ENCODE data around the gene P3H4. TPM values are rescaled to one million over a fixed set of nuclear protein-coding genes. Genes with fewer than 3 reads are reported as not detected.
"Not testable (repeated sequence)": the region's sequence is repeated elsewhere in the genome, so short reads cannot be mapped to it uniquely, and the experiment has no call there.

The P3H4 gene
- total RNA-seq, 1 donor from 2014 or later: 42.5 TPM

DNA sequence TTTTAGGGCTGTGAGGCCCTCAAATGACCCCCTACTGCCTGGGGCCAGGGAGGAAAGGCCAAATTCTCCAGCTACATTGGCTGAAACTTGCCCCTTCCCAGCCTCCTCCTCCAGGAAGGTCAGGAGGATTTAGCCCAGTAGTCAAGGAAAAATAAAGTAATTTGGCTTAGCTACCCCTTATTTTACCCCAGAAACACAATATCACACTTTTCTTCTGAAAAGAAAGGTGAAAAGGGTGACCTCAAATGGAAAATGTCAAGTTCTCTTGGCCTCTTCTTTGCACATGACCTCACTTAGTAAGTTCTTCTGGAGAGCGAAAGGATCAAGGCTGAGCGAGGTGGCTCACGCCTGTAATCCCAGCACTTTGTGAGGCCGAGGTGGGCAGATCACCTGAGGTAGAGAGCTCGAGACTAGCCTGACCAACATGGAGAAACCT is 17.2 kb downstream of the P3H4 start:
- DNase-seq (ENCODE audit: low read depth): no peak

DNA sequence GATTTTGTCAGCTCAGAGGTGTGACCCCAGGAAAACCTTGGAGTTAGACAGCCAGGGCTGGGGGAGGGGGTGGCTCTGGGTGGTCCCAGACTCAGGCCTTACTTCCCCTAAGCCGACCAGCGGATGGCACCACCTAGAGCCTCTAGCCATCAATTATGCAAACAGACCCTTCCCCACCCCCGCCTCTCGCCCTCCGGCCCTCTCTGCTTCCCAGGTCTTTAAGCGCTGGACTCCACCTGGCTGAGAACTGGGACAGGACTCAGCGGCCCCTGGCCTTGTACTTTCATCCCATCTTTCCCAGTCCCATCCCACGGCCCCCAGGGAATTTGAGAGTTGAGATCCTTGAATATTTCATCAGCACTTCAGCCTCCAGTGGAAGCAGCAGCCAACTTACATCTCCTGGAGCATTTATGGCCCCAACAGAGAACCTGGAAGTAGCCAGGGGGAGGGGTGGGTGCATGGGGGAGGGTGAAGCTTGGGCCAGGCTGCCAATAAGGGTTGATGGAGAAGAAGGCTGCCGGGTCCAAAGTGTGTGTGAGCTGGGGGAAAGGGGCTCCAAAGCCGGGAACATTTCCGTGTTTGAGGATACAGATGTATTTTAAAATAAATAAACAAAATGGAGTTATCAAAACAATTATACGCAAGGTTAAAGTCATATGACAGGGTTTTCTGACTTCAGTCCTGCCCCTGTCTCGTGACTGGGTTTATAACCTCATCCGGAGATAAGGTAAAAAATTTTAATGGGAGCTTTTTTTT is 17.8 kb downstream of the P3H4 start:
- no peak for DNase-seq (ENCODE audit: low read depth)

DNA sequence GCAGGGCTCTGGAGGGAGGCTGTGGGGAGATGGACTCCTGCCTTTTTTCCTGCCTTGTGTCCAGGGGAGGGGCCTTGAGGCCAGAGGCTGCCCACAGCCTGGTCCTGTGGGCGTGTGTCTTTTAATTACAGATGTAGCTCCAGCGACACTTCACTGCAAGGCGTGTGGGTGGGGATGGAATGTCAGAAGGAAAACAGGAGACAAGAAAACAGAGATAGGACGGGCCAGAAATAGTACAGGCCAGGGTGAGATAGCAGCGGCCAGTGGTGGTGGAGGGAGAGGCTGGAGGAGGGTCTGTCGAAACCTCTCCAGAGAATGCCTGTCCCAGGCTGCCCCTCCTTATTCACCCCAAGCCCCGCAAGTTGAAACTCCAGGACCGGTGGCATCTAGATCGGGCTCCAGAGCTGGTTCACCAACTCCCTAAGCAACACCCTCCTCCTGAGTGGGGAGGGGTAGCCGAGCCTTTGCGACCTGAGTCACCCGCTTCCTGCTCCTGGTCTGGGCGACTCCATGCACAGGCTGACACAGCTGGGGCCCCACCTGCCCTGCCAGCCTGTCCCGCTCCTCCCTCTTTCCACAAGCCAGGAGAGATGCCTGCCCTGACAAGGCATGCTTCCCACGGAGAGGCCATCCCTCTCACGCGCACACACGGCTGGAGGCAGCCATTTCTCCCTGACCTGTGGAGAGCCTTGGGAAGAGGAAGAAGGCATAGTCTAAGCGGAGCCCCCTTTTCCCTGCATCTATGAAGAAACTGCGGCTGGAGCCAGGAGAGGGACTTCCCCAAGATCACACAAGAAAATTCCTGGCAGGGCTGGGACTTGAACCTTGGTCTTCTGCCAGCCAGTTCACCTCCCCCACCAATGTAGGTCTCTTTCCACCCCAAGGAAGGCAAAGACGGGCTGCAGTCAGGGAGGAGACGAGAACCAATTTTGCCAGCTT is 18.6 kb downstream of the P3H4 start:
- peak; percentile 84 for DNase-seq (ENCODE audit: low read depth)

DNA sequence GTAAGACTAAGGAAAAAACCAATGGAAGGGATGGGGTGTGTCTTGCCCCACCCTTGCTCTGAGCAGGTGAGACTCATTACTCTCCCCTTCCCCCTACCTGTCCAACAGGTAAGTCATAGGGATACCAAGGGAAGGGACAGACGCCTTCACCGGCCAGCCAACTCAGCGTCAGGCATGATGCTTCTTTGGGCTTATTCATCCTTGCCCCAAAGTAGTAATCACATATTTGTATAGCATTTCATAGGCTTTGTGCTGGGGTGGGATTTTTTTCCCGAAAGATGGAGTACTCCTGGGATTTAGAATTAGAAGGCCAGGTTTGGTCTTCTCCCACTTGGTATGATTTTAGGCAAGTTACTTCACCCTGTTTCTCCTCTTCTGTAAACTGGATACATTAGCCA is 24.7 kb downstream of the P3H4 start:
- DNase-seq (ENCODE audit: low read depth): no peak

DNA sequence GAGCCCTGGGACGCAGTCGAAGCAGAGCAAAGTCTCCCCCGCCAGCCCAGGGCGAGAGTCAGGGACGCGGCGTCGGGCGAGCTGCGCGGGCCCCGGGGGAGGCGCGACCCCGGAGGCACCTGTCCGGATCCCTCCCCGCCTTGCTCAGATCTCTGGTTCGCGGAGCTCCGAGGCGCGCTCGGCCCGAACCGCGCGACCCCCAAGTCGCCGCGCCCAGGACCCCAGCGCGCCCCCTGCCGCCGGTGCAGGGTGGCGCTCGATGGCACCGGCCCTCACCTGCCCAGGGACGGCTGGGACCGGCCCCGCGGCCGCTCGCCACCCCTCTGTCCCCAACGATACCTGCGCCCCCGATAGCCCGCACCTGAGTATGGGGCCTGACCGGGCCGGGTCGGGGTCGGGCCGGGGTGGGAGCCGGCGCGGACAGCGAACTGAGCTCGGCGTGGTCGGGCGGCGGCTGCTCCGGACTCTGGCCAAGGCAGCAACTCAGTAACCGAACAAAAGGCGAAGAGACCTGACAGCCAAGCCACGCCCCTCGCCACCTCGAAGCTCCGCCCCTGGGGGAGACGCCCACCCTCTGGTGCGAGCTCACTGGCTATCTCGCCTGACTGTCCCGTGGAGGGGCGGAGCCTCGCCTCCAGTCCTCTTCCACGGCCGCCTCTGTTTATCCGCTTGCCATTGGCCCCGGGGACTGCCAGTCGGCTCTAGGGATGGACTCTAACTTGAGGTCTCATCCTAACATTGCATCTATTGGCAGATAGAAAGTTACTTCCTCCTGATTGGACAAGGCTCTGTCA is 25.3 kb downstream of the P3H4 start, which contains the start of gene JUP:
JUP (minus strand) TSS at position 485 of the 794 bp plus-strand sequence. CDS start 14,857 bp downstream, outside the sequence.
- DNase-seq (ENCODE audit: low read depth): peak; percentile 99

DNA sequence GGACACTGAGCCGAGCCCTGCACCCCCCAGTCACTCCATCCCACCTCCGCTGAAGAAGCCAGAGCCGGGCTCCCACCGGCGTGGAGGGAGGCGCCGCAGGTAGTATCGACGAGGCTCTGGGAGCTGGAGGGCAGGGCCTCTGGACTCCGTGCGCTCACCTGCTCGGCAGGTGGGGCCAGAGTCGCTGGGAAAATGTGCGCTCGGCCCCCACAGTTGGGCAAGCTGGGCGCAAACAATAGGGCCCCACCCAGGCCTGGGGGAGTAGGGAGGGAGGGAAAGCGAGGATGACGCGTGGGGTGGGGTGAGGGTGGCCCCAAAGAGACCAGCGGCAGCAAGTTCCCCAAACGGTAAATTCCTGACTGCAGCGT is 25.9 kb downstream of the P3H4 start:
- no peak for DNase-seq (ENCODE audit: low read depth)

DNA sequence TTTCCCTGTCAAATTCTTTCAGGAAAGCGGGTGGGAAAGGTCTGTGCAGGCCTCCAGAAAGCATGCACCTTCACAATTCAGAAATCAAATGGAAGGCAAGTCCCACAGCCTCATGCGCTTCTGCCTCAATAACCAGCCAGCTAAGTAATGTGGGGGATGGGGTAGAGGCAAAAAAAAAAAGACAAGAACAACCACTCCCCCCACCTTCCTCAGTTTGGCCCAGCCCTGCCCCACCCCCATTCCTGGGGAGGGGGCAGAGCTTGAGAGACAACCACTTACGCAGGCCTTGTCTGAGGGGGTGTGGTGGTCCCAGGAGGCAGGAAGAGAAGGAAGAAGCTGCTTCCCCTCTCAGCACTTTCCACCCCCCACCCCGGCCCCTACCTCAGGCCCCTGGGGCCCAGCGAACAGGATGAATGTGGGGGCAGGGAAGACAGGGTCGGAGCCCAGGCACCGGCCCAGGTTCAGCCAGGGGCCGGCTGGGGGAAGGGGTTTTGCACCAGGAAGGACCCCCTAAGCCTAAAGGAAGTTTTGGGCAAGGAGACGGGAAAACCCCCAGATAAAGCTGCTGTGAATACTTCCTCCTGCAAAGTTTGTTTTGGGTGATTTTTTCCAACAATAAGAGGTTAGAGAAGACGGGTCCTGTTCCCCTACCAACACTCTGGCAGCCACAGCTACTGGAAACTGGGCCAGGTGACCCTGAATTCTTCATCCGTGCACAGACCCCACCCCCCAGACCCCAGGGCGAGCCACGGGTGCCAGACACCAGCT is 26.5 kb downstream of the P3H4 start:
- peak; percentile 41 for DNase-seq (ENCODE audit: low read depth)

DNA sequence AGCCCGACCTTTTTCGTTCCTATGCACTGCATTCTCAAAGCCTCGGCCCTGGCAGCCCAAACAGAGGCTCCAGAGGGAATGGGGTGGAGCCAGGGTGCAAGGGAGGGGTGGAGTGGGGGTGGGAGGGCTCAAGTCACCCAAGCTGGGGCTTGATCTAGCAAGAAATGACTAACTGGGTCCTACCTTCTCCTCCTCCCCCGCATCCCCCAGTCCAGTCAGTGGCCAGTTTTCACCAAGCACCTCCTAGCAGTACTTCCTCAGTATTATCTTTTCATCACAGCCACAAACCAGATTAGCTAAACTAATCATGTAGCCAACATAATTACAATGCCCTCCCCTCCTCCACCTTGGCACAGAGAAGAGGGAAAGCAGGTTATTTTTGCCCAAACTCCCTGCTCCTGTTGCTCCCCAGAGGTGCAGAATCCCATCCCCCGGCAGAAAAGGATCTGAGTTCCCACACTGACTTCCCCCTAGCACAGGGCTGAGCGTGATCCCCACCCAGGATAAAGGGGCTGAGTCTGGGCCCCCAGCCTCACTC is 27.5 kb downstream of the P3H4 start:
- peak; percentile 95 for DNase-seq (ENCODE audit: low read depth)

DNA sequence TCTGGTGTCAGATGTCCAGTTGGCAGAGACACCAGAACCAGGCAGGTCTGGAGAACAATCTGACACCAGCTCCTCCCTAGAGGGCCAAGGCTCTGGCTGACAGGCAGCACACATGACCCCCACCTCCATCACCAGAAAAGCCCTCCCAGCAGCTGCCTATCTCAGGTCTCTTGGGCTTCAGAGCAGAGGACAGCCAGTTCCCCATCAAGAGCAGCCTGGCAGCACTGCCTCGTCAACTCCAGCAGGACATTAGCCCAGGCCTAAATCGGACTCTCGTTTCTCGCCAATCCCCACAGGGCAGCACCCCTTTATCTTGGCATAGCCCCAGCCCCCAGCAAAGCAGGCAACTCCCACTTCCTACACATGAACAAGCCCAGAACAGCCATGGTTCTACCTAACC is 29.6 kb downstream of the P3H4 start:
- DNase-seq (ENCODE audit: low read depth): no peak

DNA sequence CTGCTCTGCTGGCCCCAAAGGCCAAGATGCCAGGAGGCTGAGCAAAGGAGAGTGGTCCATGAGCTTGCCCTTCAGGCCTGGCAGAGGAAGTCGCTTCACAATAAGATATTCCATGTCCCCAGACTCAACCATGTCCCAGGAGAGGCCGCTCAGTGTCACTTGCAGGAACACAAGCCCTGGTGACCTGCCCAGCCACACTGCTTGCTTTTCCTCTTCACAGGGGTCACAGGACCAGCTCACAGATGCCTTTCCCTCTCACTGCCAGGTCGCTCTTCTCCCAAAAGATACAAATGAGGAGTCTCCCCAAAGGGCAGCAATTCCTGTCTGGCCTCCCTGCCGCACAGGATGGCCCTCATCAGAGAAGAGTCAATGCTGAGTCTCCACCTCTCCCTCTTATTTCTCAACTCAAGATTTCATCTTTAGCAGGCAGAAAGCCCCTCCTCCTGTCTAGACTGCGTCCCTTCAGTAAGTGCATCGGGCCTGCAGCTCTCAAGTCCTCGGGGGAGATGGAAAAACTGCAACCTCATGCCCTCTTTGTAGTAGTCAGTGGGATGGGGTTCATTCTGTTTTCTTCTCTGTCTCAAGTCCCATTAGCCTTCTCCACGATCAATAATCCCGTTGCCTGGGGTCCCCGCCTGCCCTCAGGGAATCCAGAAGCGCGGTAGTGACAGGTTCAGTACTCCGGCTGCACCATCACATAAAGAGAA is 30.2 kb downstream of the P3H4 start:
- no peak for DNase-seq (ENCODE audit: low read depth)

DNA sequence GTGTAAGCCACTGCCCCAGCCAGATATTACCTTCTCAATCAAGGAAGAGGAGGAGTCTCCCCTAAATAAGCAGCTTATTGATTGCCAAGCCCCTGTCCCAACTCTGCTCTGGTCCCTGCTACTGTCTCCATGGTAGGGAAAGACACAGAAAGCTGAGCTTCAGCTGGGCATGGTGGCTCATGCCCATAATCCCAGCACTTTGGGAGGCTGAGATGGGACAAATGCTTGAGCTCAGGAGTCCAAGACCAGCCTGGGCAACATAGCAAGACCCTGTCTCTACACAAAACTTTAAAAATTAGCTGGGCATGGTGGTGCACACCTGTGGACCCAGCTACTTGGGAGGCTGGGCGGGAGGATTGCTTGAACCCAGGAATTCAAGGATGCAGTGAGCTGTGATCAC is 31.8 kb downstream of the P3H4 start:
- DNase-seq (ENCODE audit: low read depth): no peak

DNA sequence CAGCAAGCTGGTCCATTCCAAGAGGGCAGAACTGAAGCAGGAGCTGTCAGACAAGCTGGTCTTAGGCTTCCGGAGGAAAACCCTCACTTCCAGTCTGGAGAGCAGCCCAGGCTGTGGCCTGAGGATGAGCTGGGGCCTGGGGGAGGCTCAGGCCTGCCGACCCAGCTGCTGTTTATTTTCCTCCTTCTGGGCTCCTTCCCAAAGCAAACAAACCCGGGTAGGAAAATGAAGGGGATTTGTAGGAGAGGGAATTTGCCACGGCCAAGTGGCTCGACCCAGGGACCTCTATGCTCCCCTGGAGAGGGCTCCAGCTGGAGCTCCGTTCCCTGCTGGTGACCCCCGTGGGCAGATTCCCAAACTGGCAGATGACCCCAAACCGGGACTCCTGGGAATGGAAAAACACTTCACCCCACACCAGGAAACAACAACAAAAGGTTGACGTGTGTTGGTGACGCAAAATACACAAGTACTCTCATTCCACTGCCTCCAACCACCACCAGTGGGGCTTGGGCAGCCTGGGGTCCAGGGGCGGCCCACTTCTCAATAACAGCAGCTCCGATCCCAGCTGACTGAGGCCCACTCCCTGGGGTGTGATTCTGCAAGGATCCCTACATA is 34.1 kb downstream of the P3H4 start:
- DNase-seq (ENCODE audit: low read depth): peak; percentile 94

DNA sequence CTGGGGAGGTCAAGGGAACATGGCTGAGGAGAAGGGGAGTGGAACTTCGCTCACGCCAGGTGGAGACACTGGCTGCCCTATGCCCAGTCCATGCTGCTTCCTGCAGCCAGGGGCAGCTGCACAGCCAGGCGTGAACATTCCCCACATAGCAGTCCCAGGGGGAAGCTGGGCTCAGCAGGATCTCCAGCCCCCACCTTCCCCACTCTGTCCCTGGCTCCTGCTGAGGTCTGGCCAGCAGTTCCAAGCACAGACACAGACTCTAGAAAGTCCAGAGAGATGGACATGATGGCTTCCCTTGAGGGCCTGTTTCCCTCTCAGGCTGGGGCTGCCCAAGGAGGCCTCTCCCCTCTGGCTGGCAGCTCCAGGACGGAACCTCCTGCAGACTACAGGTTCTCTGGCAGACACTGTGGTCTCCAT is 34.6 kb downstream of the P3H4 start:
- peak; percentile 90 for DNase-seq (ENCODE audit: low read depth)

DNA sequence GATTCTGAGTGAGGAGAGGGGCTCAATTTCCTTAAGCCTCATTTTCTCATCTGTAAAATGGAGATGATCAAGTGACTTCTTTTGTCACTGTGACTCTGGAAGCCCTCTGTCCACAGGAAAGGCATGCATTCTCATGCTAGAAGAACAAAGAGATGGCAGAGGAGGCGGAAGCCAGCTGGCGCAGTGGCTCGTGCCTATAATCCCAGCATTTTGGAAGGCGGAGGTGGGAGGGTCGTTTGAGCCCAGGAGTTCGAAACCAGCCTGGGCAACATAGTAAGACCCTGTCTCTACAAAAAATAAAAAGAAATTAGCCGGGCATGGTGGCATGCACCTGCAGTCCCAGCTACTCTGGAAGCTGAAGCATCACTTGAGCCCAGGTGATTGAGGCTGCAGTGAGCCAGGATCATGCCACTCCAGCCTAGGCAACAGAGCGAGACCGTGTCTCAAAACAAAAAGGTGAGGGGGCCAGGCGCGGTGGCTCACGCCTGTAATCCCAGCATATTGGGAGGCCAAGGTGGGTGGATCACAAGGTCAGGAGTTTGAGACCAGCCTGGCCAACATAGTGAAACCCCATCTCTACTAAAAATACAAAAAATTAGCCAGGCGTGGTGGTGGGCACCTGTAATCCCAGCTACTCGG is 35.4 kb downstream of the P3H4 start:
- not testable (repeated sequence) for DNase-seq (ENCODE audit: low read depth)

DNA sequence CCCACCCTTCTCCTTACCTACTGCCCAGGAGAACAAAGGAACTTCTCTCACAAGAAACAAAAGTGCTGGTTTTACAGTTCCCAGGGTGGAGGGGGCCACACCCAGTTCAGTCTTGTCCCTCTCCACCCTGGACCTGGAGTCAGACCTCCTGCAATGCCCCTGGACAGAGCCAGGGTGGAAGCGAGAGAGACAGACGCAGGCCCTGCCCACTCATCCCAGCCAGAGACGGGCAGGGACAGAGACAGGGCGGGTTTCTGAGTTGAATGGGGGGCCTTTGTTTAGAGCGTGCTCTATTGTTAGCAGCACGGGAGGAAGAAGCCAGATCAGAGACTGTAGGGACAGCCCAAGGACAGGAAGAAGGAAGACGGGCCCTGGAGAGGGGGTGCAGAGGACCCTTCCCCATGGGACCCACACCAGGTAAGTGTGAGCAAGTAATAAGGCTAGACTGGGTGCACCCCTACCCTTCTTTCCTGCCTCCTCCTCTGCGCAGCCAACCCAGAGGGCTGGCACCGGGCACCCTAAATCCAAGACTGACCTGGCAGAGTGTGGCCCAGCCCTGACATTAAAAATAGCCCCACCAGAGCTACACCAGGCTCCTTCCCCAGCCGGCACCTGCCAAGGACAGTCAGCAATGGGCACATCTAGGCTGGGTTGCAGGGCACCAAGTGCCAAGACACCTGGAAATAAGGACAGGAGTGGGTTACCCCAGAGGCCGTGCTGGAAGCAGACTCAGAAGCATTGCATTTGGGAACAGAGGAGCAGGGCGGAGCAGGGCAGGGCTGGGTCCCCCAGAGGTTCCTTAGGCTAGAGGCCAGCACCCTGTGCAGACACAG is 36.1 kb downstream of the P3H4 start:
- DNase-seq (ENCODE audit: low read depth): no peak

DNA sequence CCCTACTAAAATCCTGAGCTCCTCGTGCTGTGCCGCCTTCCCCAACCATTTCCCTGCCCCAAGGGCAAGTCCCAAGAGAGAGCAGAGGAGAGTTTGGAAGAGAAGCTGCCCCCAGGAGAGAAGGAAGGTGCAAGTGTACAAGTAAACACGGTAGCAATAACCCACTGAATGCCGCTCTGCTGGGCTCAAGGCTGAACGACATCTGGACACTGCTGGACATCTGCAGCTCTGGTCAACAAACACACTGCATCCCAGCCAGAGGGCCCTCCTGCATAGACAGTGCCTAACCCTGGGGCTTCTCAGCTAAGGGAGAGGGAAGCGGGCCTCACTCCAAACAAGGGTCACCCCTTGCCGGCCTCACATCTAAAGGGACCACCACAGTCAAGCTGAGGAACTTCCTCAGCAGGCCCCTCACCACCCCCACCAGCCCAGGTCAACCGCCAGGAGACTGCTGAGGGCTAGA is 38.0 kb downstream of the P3H4 start:
- no peak for DNase-seq (ENCODE audit: low read depth)

DNA sequence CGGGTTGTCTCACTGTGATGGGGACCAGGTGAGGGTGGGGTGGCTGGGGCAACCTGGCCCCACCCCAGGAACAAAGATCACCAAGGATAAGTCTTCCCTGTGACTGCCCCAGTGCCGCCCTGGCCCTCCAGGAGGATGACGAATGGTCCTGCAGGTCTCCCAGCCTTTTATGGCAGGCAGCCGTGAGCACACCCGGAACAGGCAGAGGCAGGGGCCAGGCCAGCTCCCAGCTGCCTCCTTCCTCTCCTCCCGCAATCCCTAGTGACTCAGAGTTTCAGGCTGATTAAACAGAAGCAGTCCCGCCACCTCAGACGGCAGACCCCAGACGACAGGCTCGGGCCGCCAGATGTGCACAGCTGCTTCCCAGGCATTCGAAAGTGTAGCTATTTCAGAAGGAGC is 38.6 kb downstream of the P3H4 start:
- peak; percentile 91 for DNase-seq (ENCODE audit: low read depth)

DNA sequence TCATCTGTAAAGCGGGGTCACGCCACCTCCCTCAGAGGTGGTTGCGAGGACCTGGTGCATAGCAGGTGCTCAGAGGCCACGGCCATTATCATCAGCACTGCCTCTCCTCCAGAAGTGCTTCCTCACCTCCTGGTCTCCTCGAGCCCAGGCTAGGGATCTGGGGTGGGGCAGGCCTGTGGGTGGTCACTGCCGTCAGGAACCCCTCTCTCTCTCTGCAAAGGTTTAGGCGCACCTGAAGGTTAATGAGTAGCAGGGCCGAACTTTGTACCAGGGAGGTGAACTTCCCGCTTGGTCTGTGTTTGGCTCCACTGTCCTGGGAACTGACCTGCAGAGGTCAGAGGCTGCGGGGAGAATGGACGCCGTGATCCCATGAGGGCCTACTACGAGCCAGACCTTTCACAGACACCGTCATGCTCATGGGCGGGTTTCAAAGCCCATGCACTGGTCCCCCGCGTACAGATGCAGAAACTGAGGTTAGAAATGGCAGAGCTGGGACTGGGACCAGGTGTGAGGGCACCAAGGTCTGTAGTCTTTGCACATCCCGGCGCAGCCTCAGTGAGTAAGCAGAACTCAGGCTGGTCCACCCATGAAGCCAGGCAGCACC is 39.1 kb downstream of the P3H4 start:
- DNase-seq (ENCODE audit: low read depth): no peak
